ENCODE results near the gene KLK2. TPM values are rescaled to one million over a fixed set of nuclear protein-coding genes. Genes with fewer than 3 reads are reported as not detected.

Gene KLK2
- total and polyA plus RNA-seq, 2 of the 8 experiments (the other 6 are each of a cell fraction or from before 2014, with no cell fraction given) = 0.20 TPM; not detected in 1

- Histone ChIP-seq H2BK5ac (ENCODE audit: low read depth, low read length) (no peak overlapping the region), H3K23ac (ENCODE audit: insufficient read length) (no peak overlapping the region), H4K8ac (ENCODE audit: extremely low read depth, insufficient read depth, low read length) (peak overlapping the region; percentile 84), H3K27me3 (replicated peaks in 1 of 4; ENCODE audit: control insufficient read depth in 3 of 4, extremely low read depth in 1 of 4, insufficient read depth in 3 of 4, low read length in 3 of 4) (peaks cover 21 to 42% (median 33%) of the 10 kb centered on the region in 4 experiments), H4K5ac (ENCODE audit: insufficient read length, low read depth, low read length) (no peak overlapping the region), H2AFZ (ENCODE audit: low read length) (peak overlapping the region; percentile 56; the same call in 1 of the 2 replicates), H3K18ac (ENCODE audit: extremely low read depth, low read length) (no peak overlapping the region; the same call in 1 of the 2 replicates), H3K79me1 (ENCODE audit: low read depth, low read length) (no peaks in the 10 kb centered on the region), H3K27ac (ENCODE audit: low read depth, low read length) (no peak overlapping the region), H3K23me2 (ENCODE audit: low read depth, low read length) (peaks cover 16% of the 10 kb centered on the region), H2AK5ac (ENCODE audit: low read depth, low read length) (no peak overlapping the region), H3K4ac (replicated peaks; ENCODE audit: insufficient read length, low read depth, low read length) (no peak overlapping the region), H3K14ac (ENCODE audit: insufficient read length) (no peak overlapping the region), H3K56ac (replicated peaks; ENCODE audit: insufficient read length, low read depth, low read length) (no peak overlapping the region), H3K36me3 (ENCODE audit: control insufficient read depth in 2 of 4, insufficient read depth in 4 of 4, low read length in 3 of 4) (no peaks in the 10 kb centered on the region), H3K9ac (replicated peaks in 1 of 4; ENCODE audit: extremely low read depth in 1 of 4, low read depth in 3 of 4, low read length in 3 of 4) (no peak overlapping the region), H4K91ac (replicated peaks; ENCODE audit: insufficient read length, low read length) (no peak overlapping the region), H3K4me1 (replicated peaks in 1 of 4; ENCODE audit: control insufficient read depth in 3 of 4, insufficient read depth in 4 of 4, low read length in 3 of 4) (peaks cover 0 to 12% (median 7%) of the 10 kb centered on the region in 4 experiments; a peak in 5 of 7 replicates), H2BK15ac (ENCODE audit: low read length) (no peak overlapping the region), H3K4me2 (ENCODE audit: insufficient read depth in 1 of 2, low read depth in 2 of 2, low read length in 2 of 2) (peak overlapping the region; percentile 80 to 91), H2BK20ac (ENCODE audit: low read length) (no peak overlapping the region), H3K4me3 (ENCODE audit: extremely low read depth in 1 of 4, insufficient read depth in 2 of 4, low read depth in 3 of 4, low read length in 4 of 4) (peak overlapping the region; percentile 12 to 55 (median 20); a peak in 6 of 8 replicates), H2BK120ac (replicated peaks; ENCODE audit: low read depth, low read length) (no peak overlapping the region), H2BK12ac (ENCODE audit: low read depth, low read length) (no peak overlapping the region), H3K9me3 (ENCODE audit: insufficient read depth in 2 of 2, low read depth in 1 of 2, low read length in 1 of 2) (no peaks in the 10 kb centered on the region), H4K20me1 (replicated peaks in 1 of 2; ENCODE audit: control insufficient read depth in 1 of 2, insufficient read depth in 2 of 2, low read length in 2 of 2) (peaks cover 0 to 2% of the 10 kb centered on the region in 2 experiments), H3K79me2 (ENCODE audit: control insufficient read depth in 1 of 2, insufficient read depth in 2 of 2, low read length in 2 of 2) (no peaks in the 10 kb centered on the region)
- WGBS, 2 experiments (ENCODE audit: extremely low coverage in 1 of 2, insufficient coverage in 1 of 2, insufficient read length in 1 of 2, insufficient replicate concordance in 2 of 2, low coverage in 1 of 2, low lambda C conversion rate in 2 of 2, missing lambda C conversion rate in 1 of 2) = 37% methylated on average over 12 of the region's 29 CpGs; no CpG with 5 or more reads in 1 of the 2 experiments
- DNase-seq (ENCODE audit: low read depth in 1 of 2, low spot score in 2 of 2) (no peak), FAIRE-seq (no peak)
- ChIA-PET POLR2A (ENCODE audit: partially characterized antibody) (interaction anchor here (5.3 kb wide), 1 partner anchor 110 kb away, joined by 36 read pairs; no protein-coding TSS in a partner anchor), CTCF (ENCODE audit: partially characterized antibody) (interaction anchor here (2.3 kb wide), 1 partner anchor 9 kb away, joined by 17 read pairs; no protein-coding TSS in a partner anchor)
- TF ChIP-seq SIN3A (conservative IDR thresholded peaks at IDR 0.05 in 1 of 2, IDR thresholded peaks at IDR 0.05 in 1 of 2; ENCODE audit: low read depth in 1 of 2, low read length in 2 of 2) (no peak), TEAD4 (IDR thresholded peaks at IDR 0.05; ENCODE audit: low read depth, low read length) (0 out of 2 replicates have a peak, but pooled peaks have one; percentile 9), POLR2AphosphoS5 (IDR thresholded peaks at IDR 0.05; ENCODE audit: low read depth, low read length) (no peak), EZH2 (IDR thresholded peaks at IDR 0.05; ENCODE audit: low read depth, low read length, severe bottlenecking) (peak; percentile 65), SUZ12 (IDR thresholded peaks at IDR 0.05; ENCODE audit: low read length) (peak; percentile 43; the same call in 1 of the 2 replicates), SAP30 (IDR thresholded peaks at IDR 0.05; ENCODE audit: insufficient read depth, insufficient replicate concordance, low read length) (no peak), SP2 (IDR thresholded peaks at IDR 0.05; ENCODE audit: low read length) (no peak)
These were observed 39.8 kb downstream of the KLK2 start for GRCh38 chr19:50912727-50913716.
